Mesenteric fat pad (tissue), 1 donor: ENCODE results near the gene NDFIP1. TPM values are rescaled to one million over a fixed set of nuclear protein-coding genes. Genes with fewer than 3 reads are reported as not detected.
"Not testable (repeated sequence)": the region's sequence is repeated elsewhere in the genome, so short reads cannot be mapped to it uniquely, and the experiment has no call there.

Experiments
- DNase-seq: peaks from one replicate; pipeline ENCODE4 v3.0.0-alpha.2; 2020; ENCODE audit warnings: low spot score
- total RNA-seq: library from RNA; stranded (reverse); fragmentation: NEBNext Ultra II Directional; extraction: Animal tissue kit (Norgen Biotek cat#: 25700); gene quantifications from one replicate; pipeline ENCODE4 v1.2.1, GENCODE V29; 2021
- donor health status: DM: yes; HTN: yes; CAD: no.

Gene NDFIP1
- total RNA-seq, 1 donor from 2014 or later = 56.5 TPM

DNA sequence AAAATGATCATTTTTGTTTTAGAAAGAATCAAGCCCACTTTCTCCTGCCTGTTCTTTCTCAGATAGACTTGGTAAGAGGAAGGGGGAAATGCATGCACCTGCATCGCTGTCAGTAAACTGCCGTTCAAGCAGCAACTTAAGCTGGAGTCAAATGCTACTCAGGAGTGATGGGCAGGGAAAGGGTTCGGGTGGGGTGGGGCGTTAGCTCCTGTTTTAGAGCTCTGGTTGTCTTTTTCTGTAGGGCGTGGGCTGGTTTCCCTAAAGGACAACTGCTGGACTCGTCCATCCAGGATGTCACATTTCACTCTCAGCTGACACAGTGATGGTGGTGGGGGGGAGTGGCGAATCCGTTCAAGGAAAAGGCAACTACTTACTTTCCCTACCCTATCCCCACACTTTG lies 75.0 kb downstream of the NDFIP1 start:
- DNase-seq = peak; percentile 14

- DNase-seq = no peak
These were observed 76.4 kb downstream of the NDFIP1 start for GRCh38 chr5:142184988-142185387.

GRCh38 chr5:142186514-142186856 lies 77.9 kb downstream of the NDFIP1 start:
- DNase-seq = no peak

DNA sequence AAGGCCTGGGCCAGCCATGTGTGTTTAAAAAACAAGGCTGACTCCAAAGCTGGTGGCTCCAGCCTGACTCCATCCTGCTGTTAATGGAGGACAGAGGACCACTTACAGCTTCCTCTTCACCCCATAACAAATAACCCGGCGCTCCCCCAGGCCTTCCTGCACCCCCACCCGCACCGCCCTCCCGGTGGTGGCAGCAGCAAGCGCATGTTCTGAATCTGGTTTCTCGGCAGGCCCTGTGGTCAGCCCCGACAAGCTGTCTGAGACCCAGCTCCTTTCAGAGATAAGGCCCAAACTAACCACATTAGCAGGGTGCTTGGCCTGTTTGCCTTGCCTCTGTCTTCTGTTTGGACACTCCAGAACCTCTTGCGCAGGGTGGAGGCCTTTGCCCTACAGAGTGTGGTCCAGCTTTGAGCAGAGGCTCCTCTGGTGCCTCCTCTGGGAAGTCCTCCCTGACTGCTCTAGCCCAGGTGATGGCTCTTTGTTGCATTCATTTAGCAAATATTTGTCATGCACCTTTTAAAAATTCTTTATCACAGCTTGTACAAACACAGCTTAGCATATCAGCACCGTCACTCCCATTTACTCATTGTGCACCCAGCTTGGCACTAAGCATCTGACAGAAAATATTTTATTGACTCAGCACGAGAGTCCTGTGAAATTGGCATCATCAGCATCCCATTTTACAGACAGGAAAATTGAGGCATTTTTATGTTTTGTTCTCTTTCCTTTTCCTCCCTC lies 78.4 kb downstream of the NDFIP1 start:
- DNase-seq = no peak

GRCh38 chr5:142188691-142189090 lies 80.1 kb downstream of the NDFIP1 start:
- DNase-seq = not testable (repeated sequence)

DNA sequence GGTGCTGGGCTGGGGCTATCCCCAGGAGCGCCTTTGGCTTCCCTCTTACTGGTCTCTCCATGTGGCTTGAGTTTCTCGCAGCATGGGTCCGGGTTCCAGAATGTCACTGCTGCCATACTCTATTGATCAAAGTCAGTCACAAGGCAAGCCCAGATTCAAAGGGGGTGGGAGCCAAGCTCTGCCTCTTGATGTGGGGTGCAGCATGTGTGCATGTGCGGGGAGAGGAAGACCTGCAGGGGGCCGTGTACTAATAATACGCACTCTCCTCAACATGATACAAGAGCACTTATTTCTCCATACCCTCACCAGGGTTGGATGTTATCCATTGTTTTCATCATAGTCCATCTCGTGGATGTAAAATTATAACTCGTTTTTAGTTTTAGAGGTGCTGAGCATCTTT lies 81.2 kb downstream of the NDFIP1 start:
- DNase-seq = no peak

- no peak for DNase-seq
These were observed 83.2 kb downstream of the NDFIP1 start for GRCh38 chr5:142191776-142192175.

DNA sequence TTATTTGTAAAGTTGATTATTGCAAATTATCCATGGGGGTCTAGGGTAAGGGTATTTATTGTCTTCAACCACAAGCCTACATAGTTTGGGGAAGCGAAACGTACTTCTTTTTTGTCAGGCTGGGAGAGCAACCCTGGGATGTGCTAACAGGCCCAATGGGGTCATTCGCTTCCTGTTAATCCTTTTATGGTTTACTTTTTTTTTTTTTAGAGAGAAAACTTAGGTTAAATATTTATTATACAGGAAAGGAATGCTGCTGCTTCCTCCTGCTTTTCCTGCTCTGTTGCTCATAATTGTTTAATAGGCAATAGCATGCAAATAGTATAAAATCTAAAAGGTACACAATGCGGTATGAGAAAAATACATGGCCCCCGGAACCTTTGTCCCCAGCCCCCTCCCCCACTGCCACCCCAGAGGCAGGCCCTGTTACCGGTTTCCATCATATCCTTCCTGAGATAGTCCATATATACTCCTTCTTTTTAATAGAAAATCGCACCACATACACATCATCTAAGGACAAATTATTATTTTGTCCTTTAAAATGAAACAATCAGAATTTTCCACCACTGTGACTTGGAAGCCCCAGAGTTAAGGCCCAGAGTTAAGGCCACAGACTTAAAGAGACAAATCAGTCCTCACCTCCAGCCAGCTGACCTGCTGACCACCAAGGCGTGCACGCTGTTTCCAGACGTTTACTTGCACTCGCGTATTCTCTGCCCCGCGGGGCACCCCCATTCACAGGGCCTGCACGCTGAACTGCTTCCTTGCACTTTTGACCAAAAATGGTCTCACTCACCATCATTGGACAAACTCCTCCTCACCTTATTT lies 83.9 kb downstream of the NDFIP1 start:
- no peak for DNase-seq

- no peak for DNase-seq
These were observed 84.5 kb downstream of the NDFIP1 start for GRCh38 chr5:142193114-142193428.

- DNase-seq = no peak
These were observed 88.5 kb downstream of the NDFIP1 start for GRCh38 chr5:142197098-142197497.

DNA sequence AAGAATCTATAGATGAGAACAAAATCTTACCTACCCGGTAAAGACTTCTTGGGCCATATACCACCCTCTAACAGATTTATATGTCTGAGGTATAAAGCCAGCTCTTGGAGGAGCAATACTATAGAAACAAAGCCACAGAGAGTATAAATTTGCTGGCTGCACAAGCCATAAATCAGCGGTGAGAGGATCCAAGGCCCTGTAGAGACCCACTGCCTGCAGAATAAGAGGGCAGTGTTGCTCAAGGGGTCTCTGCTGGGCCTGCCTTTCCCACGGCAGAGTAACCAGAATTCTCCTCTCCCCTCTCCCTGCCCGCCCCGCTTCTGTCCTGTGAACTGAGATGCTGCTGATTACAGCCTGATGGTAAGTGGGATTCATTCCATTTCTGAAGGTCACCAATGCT lies 89.2 kb downstream of the NDFIP1 start:
- no peak for DNase-seq

GRCh38 chr5:142199388-142199787 lies 90.8 kb downstream of the NDFIP1 start:
- no peak for DNase-seq

GRCh38 chr5:142200387-142200786 lies 91.8 kb downstream of the NDFIP1 start:
- DNase-seq = no peak

- no peak for DNase-seq
These were observed 92.9 kb downstream of the NDFIP1 start for GRCh38 chr5:142201471-142201887.

DNA sequence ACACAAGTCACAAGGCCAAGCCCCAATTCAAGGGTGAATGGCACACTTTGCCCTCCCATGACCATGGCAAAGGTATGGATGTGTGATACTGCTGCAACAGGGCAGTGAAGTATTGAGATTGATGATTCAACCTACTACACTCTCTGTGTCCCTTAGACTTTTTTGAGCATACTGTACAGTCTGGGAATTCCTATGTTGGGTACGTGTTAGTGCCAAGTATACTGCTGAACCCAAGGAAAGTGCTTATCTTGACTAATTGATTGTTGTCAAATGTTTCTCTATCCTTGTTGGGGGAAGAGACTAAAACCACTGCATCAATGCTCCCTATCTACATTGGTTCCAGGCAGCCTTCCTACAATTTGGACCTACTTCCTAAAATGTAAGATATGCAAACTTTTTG lies 93.7 kb downstream of the NDFIP1 start:
- DNase-seq = no peak

Other genes starting within 250 kb of the NDFIP1 start
- 43.8 TPM for gene PCDH1, start 230.4 kb upstream of the NDFIP1 start, total RNA-seq
- 74.0 TPM for gene DELE1, start 184.9 kb upstream of the NDFIP1 start, total RNA-seq
- gene PCDH12, start 150.6 kb upstream of the NDFIP1 start, total RNA-seq = 6.4 TPM
- gene RNF14, start 139.7 kb upstream of the NDFIP1 start, total RNA-seq = 79.4 TPM
- 36.2 TPM for gene GNPDA1, start 95.8 kb upstream of the NDFIP1 start, total RNA-seq
- 79.7 TPM for gene SPRY4, start 216.2 kb downstream of the NDFIP1 start, total RNA-seq